ENCODE measurements around the gene SLC37A1.

The SLC37A1 gene

GRCh38 chr21:42518215-42518614 is 4.6 kb downstream of the SLC37A1 start:
- TF ChIP-seq FOXP2 (optimal IDR thresholded peaks at IDR 0.05; ENCODE audit: borderline replicate concordance, extremely low read depth, extremely low read length, insufficient read depth), result no peak
- TF ChIP-seq SIN3A (IDR thresholded peaks at IDR 0.05; ENCODE audit: borderline replicate concordance, insufficient read depth, low read length), result no peak
- TF ChIP-seq REST (IDR thresholded peaks at IDR 0.05; ENCODE audit: insufficient read depth in 1 of 2, low read depth in 2 of 2, low read length in 2 of 2), result no peak
- TF ChIP-seq POLR2AphosphoS5 (IDR thresholded peaks at IDR 0.05; ENCODE audit: low read depth, low read length), result no peak
- no peak for TF ChIP-seq TAF1 (IDR thresholded peaks at IDR 0.05; ENCODE audit: borderline replicate concordance, insufficient read depth, low read length)

- no peak for TF ChIP-seq SIN3A (IDR thresholded peaks at IDR 0.05; ENCODE audit: borderline replicate concordance, insufficient read depth, low read length)
- no peak for TF ChIP-seq POLR2AphosphoS5 (IDR thresholded peaks at IDR 0.05; ENCODE audit: low read depth, low read length)
- TF ChIP-seq FOXP2 (optimal IDR thresholded peaks at IDR 0.05; ENCODE audit: borderline replicate concordance, extremely low read depth, extremely low read length, insufficient read depth), result no peak
- no peak for TF ChIP-seq TAF1 (IDR thresholded peaks at IDR 0.05; ENCODE audit: borderline replicate concordance, insufficient read depth, low read length)
- TF ChIP-seq REST (IDR thresholded peaks at IDR 0.05; ENCODE audit: insufficient read depth in 1 of 2, low read depth in 2 of 2, low read length in 2 of 2), result no peak
Measured at GRCh38 chr21:42518626-42519025, 5.0 kb downstream of the SLC37A1 start.

GRCh38 chr21:42520628-42521253 is 7.1 kb downstream of the SLC37A1 start:
- TF ChIP-seq POLR2AphosphoS5 (IDR thresholded peaks at IDR 0.05; ENCODE audit: low read depth, low read length), result no peak
- TF ChIP-seq SIN3A (IDR thresholded peaks at IDR 0.05; ENCODE audit: borderline replicate concordance, insufficient read depth, low read length), result no peak
- no peak for TF ChIP-seq TAF1 (IDR thresholded peaks at IDR 0.05; ENCODE audit: borderline replicate concordance, insufficient read depth, low read length)
- TF ChIP-seq REST (IDR thresholded peaks at IDR 0.05; ENCODE audit: insufficient read depth in 1 of 2, low read depth in 2 of 2, low read length in 2 of 2), result no peak
- TF ChIP-seq FOXP2 (optimal IDR thresholded peaks at IDR 0.05; ENCODE audit: borderline replicate concordance, extremely low read depth, extremely low read length, insufficient read depth), result no peak

GRCh38 chr21:42521384-42521783 is 7.7 kb downstream of the SLC37A1 start:
- TF ChIP-seq TAF1 (IDR thresholded peaks at IDR 0.05; ENCODE audit: borderline replicate concordance, insufficient read depth, low read length) (no peak), SIN3A (IDR thresholded peaks at IDR 0.05; ENCODE audit: borderline replicate concordance, insufficient read depth, low read length) (no peak), REST (IDR thresholded peaks at IDR 0.05; ENCODE audit: insufficient read depth in 1 of 2, low read depth in 2 of 2, low read length in 2 of 2) (no peak), POLR2AphosphoS5 (IDR thresholded peaks at IDR 0.05; ENCODE audit: low read depth, low read length) (no peak), FOXP2 (optimal IDR thresholded peaks at IDR 0.05; ENCODE audit: borderline replicate concordance, extremely low read depth, extremely low read length, insufficient read depth) (no peak)
